NOMO-1 treated with dmso at 0.1 percent for 144 hours (cell line): ENCODE data around the gene MSMP.

Experiments used
- DNase-seq: peaks from one replicate; lab custom pipeline; 2025; ENCODE audit not compliant: unreplicated experiment; lab: John Stamatoyannopoulos, UW

The MSMP gene

GRCh38 chr9:35723908-35724307 is 30.2 kb downstream of the MSMP start:
- DNase-seq: no peak

GRCh38 chr9:35723426-35723825 is 30.6 kb downstream of the MSMP start:
- no peak for DNase-seq

- no peak for DNase-seq
Measured at GRCh38 chr9:35719546-35719945, 34.5 kb downstream of the MSMP start.

- no peak for DNase-seq
Measured at GRCh38 chr9:35718721-35719511, 35.2 kb downstream of the MSMP start.

GRCh38 chr9:35717132-35717870 is 36.8 kb downstream of the MSMP start:
- no peak for DNase-seq

GRCh38 chr9:35716230-35716629 is 37.8 kb downstream of the MSMP start:
- no peak for DNase-seq

GRCh38 chr9:35714579-35715252 is 39.4 kb downstream of the MSMP start:
- no peak for DNase-seq

GRCh38 chr9:35714123-35714522 is 40.0 kb downstream of the MSMP start:
- DNase-seq: no peak

- no peak for DNase-seq
Measured at GRCh38 chr9:35713578-35713977, 40.5 kb downstream of the MSMP start.

GRCh38 chr9:35712762-35713400 is 41.2 kb downstream of the MSMP start:
- no peak for DNase-seq

GRCh38 chr9:35711501-35712428 is 42.3 kb downstream of the MSMP start:
- no peak for DNase-seq

- no peak for DNase-seq
Measured at GRCh38 chr9:35710818-35711500, 43.1 kb downstream of the MSMP start.

GRCh38 chr9:35708146-35708545 is 45.9 kb downstream of the MSMP start:
- DNase-seq: no peak

- DNase-seq: no peak
Measured at GRCh38 chr9:35706951-35707350, 47.1 kb downstream of the MSMP start.

GRCh38 chr9:35705836-35706430 is 48.1 kb downstream of the MSMP start:
- no peak for DNase-seq

- DNase-seq: no peak
Measured at GRCh38 chr9:35705372-35705771, 48.7 kb downstream of the MSMP start.

- no peak for DNase-seq
Measured at GRCh38 chr9:35703906-35704672, 50.0 kb downstream of the MSMP start.
